ENCODE data around the gene CAMSAP1. TPM values are rescaled to one million over a fixed set of nuclear protein-coding genes. Genes with fewer than 3 reads are reported as not detected.

Gene CAMSAP1
- total and polyA plus RNA-seq, 2 of the 4 experiments (the other 2 are of a cell fraction), result 8.2 to 19.5 TPM

- no peaks in the 10 kb centered on the region for H3K79me1 ChIP-seq (ENCODE audit: low read depth in 1 of 2, low read length in 2 of 2)
- CTCF ChIA-PET, result no interaction called here
- H3K9ac ChIP-seq (ENCODE audit: low read depth, low read length), result no peak overlapping the region
- ATAC-seq (ENCODE audit: low read depth) (peak; percentile 94), DNase-seq (peak; percentile 31)
- in situ Hi-C loops (cut with MboI; ENCODE audit: low sequenced_read_pairs) (no loop called here), dilution Hi-C loops (cut with HindIII; ENCODE audit: low sequenced_read_pairs, unreplicated experiment) (no loop called here), intact Hi-C loops (cut with micrococcal nuclease) (loop anchor here (2.0 to 10.0 kb wide), 3 partner anchors 163 to 325 kb away; partner anchors contain the start of gene UBAC1)
- no peak overlapping the region for H3K27ac ChIP-seq (ENCODE audit: insufficient read depth, low read length)
- no peaks in the 10 kb centered on the region for H3K36me3 ChIP-seq (ENCODE audit: control insufficient read depth, insufficient read depth, low read length)
- H2AK5ac ChIP-seq (ENCODE audit: low read depth, low read length), result no peak overlapping the region
- H3K4me1 ChIP-seq (ENCODE audit: control insufficient read depth, insufficient read depth, low read length), result no peaks in the 10 kb centered on the region
- peak overlapping the region; percentile 72 for H2AFZ ChIP-seq (replicated peaks; ENCODE audit: low read length, poor library complexity)
- H3K9me3 ChIP-seq (ENCODE audit: control insufficient read depth, insufficient read depth, low read length), result no peaks in the 10 kb centered on the region
- H3K4ac ChIP-seq (ENCODE audit: low read depth, low read length), result no peak overlapping the region
- no TSS peak for BruUV-seq (replicated peaks)
- H2BK15ac ChIP-seq (ENCODE audit: low read depth, low read length), result no peak overlapping the region
- H4K91ac ChIP-seq (ENCODE audit: insufficient read depth, low read depth, low read length), result no peak overlapping the region
- H2BK5ac ChIP-seq (ENCODE audit: low read depth, low read length, poor library complexity, severe bottlenecking), result no peak overlapping the region
- H2BK20ac ChIP-seq (ENCODE audit: low read depth, low read length), result no peak overlapping the region
- H3K4me3 ChIP-seq (ENCODE audit: insufficient read depth, low read depth, low read length), result no peak overlapping the region
- no peak overlapping the region for H3K23ac ChIP-seq (ENCODE audit: low read depth, low read length)
- peak overlapping the region; percentile 40 for H2AK9ac ChIP-seq (replicated peaks; ENCODE audit: low read depth, low read length, poor library complexity)
- H4K20me1 ChIP-seq (ENCODE audit: insufficient read depth, low read length), result no peaks in the 10 kb centered on the region
- POLR2A ChIA-PET (ENCODE audit: unreplicated experiment), result no interaction called here
- WGBS, 2 experiments (ENCODE audit: extremely low coverage in 2 of 2, insufficient read length in 1 of 2), result 52% methylated on average over 17 of the region's 24 CpGs; no CpG with 5 or more reads in 1 of the 2 experiments
- H4K5ac ChIP-seq (ENCODE audit: low read depth, low read length), result no peak overlapping the region
- H3K56ac ChIP-seq (ENCODE audit: extremely low read depth, insufficient read depth, low read length), result no peak overlapping the region
- H4K8ac ChIP-seq (ENCODE audit: low read depth in 2 of 2, low read length in 2 of 2), result no peak overlapping the region
- H3K14ac ChIP-seq (replicated peaks; ENCODE audit: low read depth, low read length), result no peak overlapping the region
- no peaks in the 10 kb centered on the region for H3K9me1 ChIP-seq (ENCODE audit: insufficient read depth, low read length)
- peaks cover 9% of the 10 kb centered on the region for H3K27me3 ChIP-seq (ENCODE audit: control insufficient read depth, insufficient read depth, low read length)
- H2BK120ac ChIP-seq (ENCODE audit: low read depth, low read length), result no peak overlapping the region
- TF ChIP-seq SMC3 (IDR thresholded peaks at IDR 0.05; ENCODE audit: low read depth, low read length), result peak; percentile 52
- TF ChIP-seq POLR2A (IDR thresholded peaks at IDR 0.05; ENCODE audit: low read depth, low read length), result no peak
- peak; percentile 65 for TF ChIP-seq RAD21 (IDR thresholded peaks at IDR 0.05; ENCODE audit: low read length)
- TF ChIP-seq MAZ (IDR thresholded peaks at IDR 0.05; ENCODE audit: borderline replicate concordance, low read depth, low read length), result 0 out of 2 replicates have a peak, but pooled peaks have one; percentile 19
- peak; percentile 66 for TF ChIP-seq CTCF (conservative IDR thresholded peaks at IDR 0.05; ENCODE audit: low read depth, low read length)
- no peak overlapping the region for H3K4me2 ChIP-seq (ENCODE audit: low read depth, low read length)
- no peak overlapping the region for H3K18ac ChIP-seq (ENCODE audit: low read depth, low read length)
These were observed 109.7 kb downstream of the CAMSAP1 start for GRCh38 chr9:135797507-135798262.

Measured in IMR-90 (cell line).